BJ (cell line): ENCODE results near the gene RGL1. TPM values are rescaled to one million over a fixed set of nuclear protein-coding genes. Genes with fewer than 3 reads are reported as not detected.

Source experiments
- CTCF ChIA-PET: fragments of 350-600 bp; formaldehyde crosslinking; extraction: SDS; loops from one replicate; lab custom pipeline; 2021; ENCODE audit warnings: antibody characterized with exemption, inconsistent platforms; lab: Yijun Ruan, JAX
- POLR2A ChIA-PET: fragments of 300-600 bp; sonication (Branson Sonifier 250); formaldehyde crosslinking; extraction: SDS; loops from one replicate; lab custom pipeline; 2021; ENCODE audit warnings: antibody characterized with exemption; lab: Charles Lee
- DNase-seq: peaks from one replicate; pipeline ENCODE4 v3.0.0-alpha.2; 2011; ENCODE audit warnings: low read depth
- H3K27me3 ChIP-seq: 2 replicates; pipeline ENCODE4 v1.6.0; 2011; ENCODE audit warnings: low read length; ENCODE audit not compliant: control insufficient read depth, insufficient read depth
- H3K36me3 ChIP-seq: 2 replicates; pipeline ENCODE4 v1.5.1; 2011; ENCODE audit warnings: low read length; ENCODE audit not compliant: control insufficient read depth, insufficient read depth
- H3K4me3 ChIP-seq: 2 replicates; pipeline ENCODE4 v1.5.1; 2011; ENCODE audit warnings: low read depth, mild to moderate bottlenecking, control low read depth, low read length
- CTCF ChIP-seq: IDR thresholded peaks from 2 replicates; pipeline ENCODE4 v1.5.1; 2011; ENCODE audit warnings: low read depth, mild to moderate bottlenecking, control low read depth, inconsistent platforms, low read length, moderate library complexity; ENCODE audit not compliant: insufficient read depth
- polyA plus RNA-seq: library from polyadenylated mRNA; depleted of rRNA; stranded (reverse); fragments of >200 nt; gene quantifications from 2 replicates; pipeline ENCODE4 v1.2.3, GENCODE V29; 2011; rRNA removed

RGL1 gene
- polyA plus RNA-seq, 1 experiment: 9.7 TPM

- Histone ChIP-seq H3K27me3 (no peaks in the 10 kb centered on the region), H3K36me3 (no peaks in the 10 kb centered on the region), H3K4me3 (no peak overlapping the region)
- CTCF ChIA-PET: no interaction called here
- DNase-seq: no peak
- no peak for TF ChIP-seq CTCF
- POLR2A ChIA-PET: no interaction called here
These were observed 170.7 kb downstream of the RGL1 start for GRCh38 chr1:183975651-183976050.

GRCh38 chr1:183977717-183978116 lies 172.8 kb downstream of the RGL1 start:
- Histone ChIP-seq H3K4me3 (no peak overlapping the region), H3K36me3 (no peaks in the 10 kb centered on the region), H3K27me3 (no peaks in the 10 kb centered on the region)
- ChIA-PET CTCF (interaction anchor here (1.1 to 1.2 kb wide), 2 partner anchors 8 to 45 kb away, joined by 3 to 7 read pairs; no protein-coding TSS in a partner anchor), POLR2A (no interaction called here)
- no peak for TF ChIP-seq CTCF
- no peak for DNase-seq

Other genes with a start within 250 kb of the RGL1 start
- gene NCF2, start 214.7 kb upstream of the RGL1 start, polyA plus RNA-seq: 1.7 and 2.0 TPM in 2 replicates
- 176 and 386 TPM in 2 replicates for gene ARPC5, start 169.3 kb upstream of the RGL1 start, polyA plus RNA-seq
- gene APOBEC4, start 151.8 kb upstream of the RGL1 start, polyA plus RNA-seq: not detected in 2 replicates
- gene COLGALT2, start 232.6 kb downstream of the RGL1 start, polyA plus RNA-seq: 1.3 TPM in 2 replicates
- gene TSEN15, start 246.6 kb downstream of the RGL1 start, polyA plus RNA-seq: 39.4 and 65.5 TPM in 2 replicates